Activated CD4-positive, alpha-beta memory T cell treated with anti-CD3 and anti-CD28 coated beads, Interleukin-2, amount 10 ng/mL, durations not matched to agents 7 days and 5 days (primary cell): ENCODE measurements around the gene MROH2A. TPM values are rescaled to one million over a fixed set of nuclear protein-coding genes. Genes with fewer than 3 reads are reported as not detected.

Experiments
- CTCF ChIA-PET: fragments of 350-600 bp; sonication (Branson Sonifier 250); formaldehyde crosslinking; loops from one replicate; lab custom pipeline; 2021; ENCODE audit warnings: antibody characterized with exemption, inconsistent platforms; lab: Charles Lee
- POLR2A ChIA-PET: fragments of 350-600 bp; sonication (Branson Sonifier 250); formaldehyde crosslinking; loops from one replicate; lab custom pipeline; 2021; ENCODE audit warnings: antibody characterized with exemption; lab: Charles Lee
- DNase-seq: peaks from one replicate; pipeline ENCODE4 v3.0.0-alpha.2; 2020
- H3K27ac Mint-ChIP-seq: one replicate; pipeline ENCODE4 v1.8.0; 2021; ENCODE audit warnings: mild to moderate bottlenecking, mixed read lengths
- H3K27me3 Mint-ChIP-seq: one replicate; pipeline ENCODE4 v1.8.0; 2021; ENCODE audit warnings: mixed read lengths
- H3K36me3 Mint-ChIP-seq: one replicate; pipeline ENCODE4 v1.8.0; 2021; ENCODE audit warnings: low read depth, mixed read lengths
- H3K4me1 Mint-ChIP-seq: one replicate; pipeline ENCODE4 v1.8.0; 2021; ENCODE audit warnings: mixed read lengths
- H3K4me3 Mint-ChIP-seq: one replicate; pipeline ENCODE4 v1.8.0; 2021; ENCODE audit warnings: mild to moderate bottlenecking, mixed read lengths
- H3K9me3 Mint-ChIP-seq: one replicate; pipeline ENCODE4 v1.8.0; 2021; ENCODE audit warnings: mixed read lengths
- total RNA-seq, 2 experiments: library from RNA; stranded (reverse); gene quantifications; one replicate each; pipeline ENCODE4 v1.2.3, GENCODE V29; 2021

The MROH2A gene
- total RNA-seq, 2 experiments from 2014 or later: not detected

GRCh38 chr2:233754872-233755611 lies 23.1 kb upstream of the MROH2A start:
- H3K27ac Mint-ChIP-seq: no peak overlapping the region

GRCh38 chr2:233756429-233757081 lies 21.6 kb upstream of the MROH2A start:
- ChIA-PET POLR2A (no interaction called here), CTCF (no interaction called here)
- peaks cover 5% of the 10 kb centered on the region for H3K27me3 Mint-ChIP-seq

More at GRCh38 chr2:233754872-233755611, 23.1 kb upstream of the MROH2A start:
- Mint-ChIP-seq H3K4me1 (no peaks in the 10 kb centered on the region), H3K9me3 (peaks cover 2% of the 10 kb centered on the region), H3K4me3 (no peak overlapping the region), H3K36me3 (no peaks in the 10 kb centered on the region), H3K27me3 (peaks cover 10% of the 10 kb centered on the region)
- ChIA-PET POLR2A (no interaction called here), CTCF (no interaction called here)
- DNase-seq: no peak

GRCh38 chr2:233758141-233758540 lies 20.0 kb upstream of the MROH2A start:
- no peaks in the 10 kb centered on the region for H3K9me3 Mint-ChIP-seq
- no peaks in the 10 kb centered on the region for H3K36me3 Mint-ChIP-seq
- no peak overlapping the region for H3K27ac Mint-ChIP-seq
- H3K27me3 Mint-ChIP-seq: peaks cover 6% of the 10 kb centered on the region
- no peak for DNase-seq
- ChIA-PET CTCF (no interaction called here), POLR2A (no interaction called here)
- H3K4me1 Mint-ChIP-seq: no peaks in the 10 kb centered on the region
- H3K4me3 Mint-ChIP-seq: no peak overlapping the region

More at GRCh38 chr2:233756429-233757081, 21.6 kb upstream of the MROH2A start:
- DNase-seq: no peak
- Mint-ChIP-seq H3K4me1 (no peaks in the 10 kb centered on the region), H3K9me3 (peaks cover 1% of the 10 kb centered on the region), H3K27ac (no peak overlapping the region), H3K4me3 (no peak overlapping the region), H3K36me3 (no peaks in the 10 kb centered on the region)

- Mint-ChIP-seq H3K27me3 (peaks cover 11% of the 10 kb centered on the region), H3K4me1 (no peaks in the 10 kb centered on the region), H3K9me3 (no peaks in the 10 kb centered on the region), H3K4me3 (no peak overlapping the region), H3K36me3 (no peaks in the 10 kb centered on the region), H3K27ac (no peak overlapping the region)
- no peak for DNase-seq
- ChIA-PET POLR2A (no interaction called here), CTCF (no interaction called here)
Measured at GRCh38 chr2:233758849-233759248, 19.3 kb upstream of the MROH2A start.

GRCh38 chr2:233760043-233760442 lies 18.1 kb upstream of the MROH2A start, which contains the start of gene UGT1A1:
Gene UGT1A1 (plus strand): TSS chr2:233760270. CDS start chr2:233760288, 18 bp downstream.
- H3K4me3 Mint-ChIP-seq: no peak within 1 kb of the TSS
- H3K27me3 Mint-ChIP-seq: peaks cover 21% of the 10 kb centered on the region
- no peak for DNase-seq
- ChIA-PET POLR2A (no interaction called here), CTCF (no interaction called here)
- H3K27ac Mint-ChIP-seq: no peak within 1 kb of the TSS
- H3K36me3 Mint-ChIP-seq: no peaks in the 10 kb centered on the region
- H3K9me3 Mint-ChIP-seq: no peaks in the 10 kb centered on the region
- H3K4me1 Mint-ChIP-seq: no peaks in the 10 kb centered on the region

- no peak overlapping the region for H3K27ac Mint-ChIP-seq
- H3K4me3 Mint-ChIP-seq: no peak overlapping the region
- no peaks in the 10 kb centered on the region for H3K9me3 Mint-ChIP-seq
- ChIA-PET POLR2A (no interaction called here), CTCF (no interaction called here)
- peaks cover 22% of the 10 kb centered on the region for H3K27me3 Mint-ChIP-seq
- no peaks in the 10 kb centered on the region for H3K4me1 Mint-ChIP-seq
- DNase-seq: no peak
- no peaks in the 10 kb centered on the region for H3K36me3 Mint-ChIP-seq
Measured at GRCh38 chr2:233761040-233761769, 16.9 kb upstream of the MROH2A start.

GRCh38 chr2:233764264-233764663 lies 13.9 kb upstream of the MROH2A start:
- no peaks in the 10 kb centered on the region for H3K36me3 Mint-ChIP-seq
- POLR2A ChIA-PET: no interaction called here
- H3K4me3 Mint-ChIP-seq: no peak overlapping the region
- H3K9me3 Mint-ChIP-seq: no peaks in the 10 kb centered on the region
- no peaks in the 10 kb centered on the region for H3K4me1 Mint-ChIP-seq
- DNase-seq: no peak
- H3K27me3 Mint-ChIP-seq: peaks cover 27% of the 10 kb centered on the region
- no peak overlapping the region for H3K27ac Mint-ChIP-seq
- CTCF ChIA-PET: no interaction called here

- H3K4me3 Mint-ChIP-seq: no peak overlapping the region
- ChIA-PET CTCF (no interaction called here), POLR2A (no interaction called here)
- H3K36me3 Mint-ChIP-seq: no peaks in the 10 kb centered on the region
- H3K9me3 Mint-ChIP-seq: no peaks in the 10 kb centered on the region
- H3K27ac Mint-ChIP-seq: no peak overlapping the region
- H3K4me1 Mint-ChIP-seq: no peaks in the 10 kb centered on the region
- no peak for DNase-seq
- peaks cover 29% of the 10 kb centered on the region for H3K27me3 Mint-ChIP-seq
Measured at GRCh38 chr2:233764761-233765160, 13.4 kb upstream of the MROH2A start.

- CTCF ChIA-PET: no interaction called here
- no peak for DNase-seq
- Mint-ChIP-seq H3K27ac (no peak overlapping the region), H3K9me3 (no peaks in the 10 kb centered on the region), H3K27me3 (peaks cover 31% of the 10 kb centered on the region), H3K4me1 (no peaks in the 10 kb centered on the region), H3K4me3 (no peak overlapping the region), H3K36me3 (no peaks in the 10 kb centered on the region)
- POLR2A ChIA-PET: no interaction called here
Measured at GRCh38 chr2:233766416-233766815, 11.7 kb upstream of the MROH2A start.

GRCh38 chr2:233768076-233768475 lies 10.1 kb upstream of the MROH2A start:
- DNase-seq: no peak
- POLR2A ChIA-PET: no interaction called here
- H3K4me1 Mint-ChIP-seq: no peaks in the 10 kb centered on the region
- H3K9me3 Mint-ChIP-seq: no peaks in the 10 kb centered on the region
- H3K4me3 Mint-ChIP-seq: no peak overlapping the region
- no peak overlapping the region for H3K27ac Mint-ChIP-seq
- H3K36me3 Mint-ChIP-seq: no peaks in the 10 kb centered on the region
- peaks cover 28% of the 10 kb centered on the region for H3K27me3 Mint-ChIP-seq
- CTCF ChIA-PET: no interaction called here

- ChIA-PET POLR2A (no interaction called here), CTCF (no interaction called here)
- H3K4me3 Mint-ChIP-seq: no peak overlapping the region
- H3K36me3 Mint-ChIP-seq: no peaks in the 10 kb centered on the region
- no peak for DNase-seq
- peaks cover 18% of the 10 kb centered on the region for H3K27me3 Mint-ChIP-seq
- no peaks in the 10 kb centered on the region for H3K4me1 Mint-ChIP-seq
- H3K27ac Mint-ChIP-seq: no peak overlapping the region
- no peaks in the 10 kb centered on the region for H3K9me3 Mint-ChIP-seq
Measured at GRCh38 chr2:233769260-233769659, 8.9 kb upstream of the MROH2A start.

GRCh38 chr2:233772153-233772552 lies 6.0 kb upstream of the MROH2A start:
- Mint-ChIP-seq H3K27ac (no peak overlapping the region), H3K4me1 (no peaks in the 10 kb centered on the region), H3K9me3 (peaks cover 7% of the 10 kb centered on the region), H3K36me3 (peaks cover 2% of the 10 kb centered on the region), H3K27me3 (peaks cover 9% of the 10 kb centered on the region), H3K4me3 (no peak overlapping the region)
- CTCF ChIA-PET: no interaction called here
- DNase-seq: no peak
- POLR2A ChIA-PET: no interaction called here

- no peak overlapping the region for H3K27ac Mint-ChIP-seq
- H3K4me1 Mint-ChIP-seq: no peaks in the 10 kb centered on the region
- peaks cover 2% of the 10 kb centered on the region for H3K36me3 Mint-ChIP-seq
- peaks cover 7% of the 10 kb centered on the region for H3K27me3 Mint-ChIP-seq
- DNase-seq: no peak
- ChIA-PET CTCF (no interaction called here), POLR2A (no interaction called here)
- peaks cover 9% of the 10 kb centered on the region for H3K9me3 Mint-ChIP-seq
- H3K4me3 Mint-ChIP-seq: no peak overlapping the region
Measured at GRCh38 chr2:233772583-233772982, 5.5 kb upstream of the MROH2A start.
